NCI-H2196 (cell line): ENCODE results near the gene SEC16A.
A peak's percentile ranks its signal among the peaks of the same experiment; 100 is the strongest.

ENCODE experiments used
- DNase-seq: peaks from one replicate; lab custom pipeline; 2025; ENCODE audit not compliant: unreplicated experiment; lab: John Stamatoyannopoulos, UW

SEC16A gene

GRCh38 chr9:136486823-136487620 is 4.2 kb upstream of the SEC16A start:
- no peak for DNase-seq

- DNase-seq, result no peak
These were observed 3.3 kb upstream of the SEC16A start for GRCh38 chr9:136486131-136486530.

- peak; percentile 75 for DNase-seq
These were observed 2.5 kb upstream of the SEC16A start for GRCh38 chr9:136485049-136486045.

- peak; percentile 29 for DNase-seq
These were observed 1.6 kb upstream of the SEC16A start for GRCh38 chr9:136484153-136485048.

GRCh38 chr9:136483589-136484152 is 831 bp upstream of the SEC16A start:
- peak; percentile 97 for DNase-seq

GRCh38 chr9:136482046-136482792 is 621 bp downstream of the SEC16A start:
- no peak for DNase-seq

- no peak for DNase-seq
These were observed 1.3 kb downstream of the SEC16A start for GRCh38 chr9:136481558-136481957.

GRCh38 chr9:136476369-136477150 is 6.3 kb downstream of the SEC16A start:
- no peak for DNase-seq

- DNase-seq, result no peak
These were observed 7.6 kb downstream of the SEC16A start for GRCh38 chr9:136474974-136475865.

- DNase-seq, result no peak
These were observed 8.7 kb downstream of the SEC16A start for GRCh38 chr9:136474021-136474640.

- DNase-seq, result no peak
These were observed 9.5 kb downstream of the SEC16A start for GRCh38 chr9:136473354-136473721.

- DNase-seq, result no peak
These were observed 10.0 kb downstream of the SEC16A start for GRCh38 chr9:136472640-136473353.

GRCh38 chr9:136471802-136472487 is 10.9 kb downstream of the SEC16A start:
- DNase-seq, result no peak

GRCh38 chr9:136470792-136471469 is 11.9 kb downstream of the SEC16A start:
- no peak for DNase-seq

GRCh38 chr9:136470356-136470755 is 12.5 kb downstream of the SEC16A start:
- DNase-seq, result no peak

- peak; percentile 32 for DNase-seq
These were observed 15.1 kb downstream of the SEC16A start for GRCh38 chr9:136467766-136468165.
